ENCODE measurements around the gene PRKAG3. TPM values are rescaled to one million over a fixed set of nuclear protein-coding genes. Genes with fewer than 3 reads are reported as not detected.

PRKAG3 gene
- total and polyA plus RNA-seq, 4 donors, result 0.01 TPM; not detected in 3

GRCh38 chr2:218859556-218859987 is 28.0 kb upstream of the PRKAG3 start, which contains the start of gene WNT6:
Gene WNT6 (plus strand): TSS chr2:218859805. CDS start chr2:218860038, 233 bp downstream.
- Histone ChIP-seq H3K36me3 (ENCODE audit: control insufficient read depth in 4 of 4, insufficient read depth in 4 of 4, low read length in 4 of 4) (no peaks in the 10 kb centered on the region), H3K9me3 (ENCODE audit: control insufficient read depth in 4 of 4, insufficient read depth in 3 of 4, low read length in 3 of 4) (no peaks in the 10 kb centered on the region), H3K4me3 (no peak within 1 kb of the TSS), H3K9ac (ENCODE audit: insufficient read depth in 1 of 2, low read length in 2 of 2) (no peak within 1 kb of the TSS), H3K27me3 (ENCODE audit: control insufficient read depth in 3 of 3, insufficient read depth in 3 of 3, low read length in 2 of 3) (peaks cover 0 to 70% (median 63%) of the 10 kb centered on the region in 3 donors), H3K4me1 (ENCODE audit: control insufficient read depth in 5 of 5, insufficient read depth in 5 of 5, low read length in 5 of 5) (peaks cover 0 to 9% (median 4%) of the 10 kb centered on the region in 5 donors), H3K27ac (ENCODE audit: low read depth in 1 of 2, low read length in 1 of 2) (no peak within 1 kb of the TSS)
- WGBS, 2 donors, result 0 to 1% methylated on average over 26 to 64 of the region's 64 CpGs
- no peak for ATAC-seq (ENCODE audit: insufficient read depth, low FRiP score)
- DNase-seq, result no peak
- TF ChIP-seq CTCF (IDR thresholded peaks at IDR 0.05; ENCODE audit: control extremely low read depth, extremely low read depth), result no peak

GRCh38 chr2:218858671-218859555 is 27.3 kb upstream of the PRKAG3 start:
- H3K9me3 ChIP-seq (ENCODE audit: control insufficient read depth in 4 of 4, insufficient read depth in 3 of 4, low read length in 3 of 4), result no peaks in the 10 kb centered on the region
- DNase-seq, result no peak
- H3K4me3 ChIP-seq, result no peak overlapping the region
- WGBS, 2 donors, result 5% methylated on average over 43 to 51 of the region's 51 CpGs
- ATAC-seq (ENCODE audit: insufficient read depth, low FRiP score), result no peak
- TF ChIP-seq CTCF (IDR thresholded peaks at IDR 0.05; ENCODE audit: control extremely low read depth, extremely low read depth), result no peak
- H3K27ac ChIP-seq (ENCODE audit: low read depth in 1 of 2, low read length in 1 of 2), result no peak overlapping the region
- H3K27me3 ChIP-seq (ENCODE audit: control insufficient read depth in 3 of 3, insufficient read depth in 3 of 3, low read length in 2 of 3), result peaks cover 0 to 74% (median 69%) of the 10 kb centered on the region in 3 donors
- peaks cover 0 to 9% (median 4%) of the 10 kb centered on the region in 5 donors for H3K4me1 ChIP-seq (ENCODE audit: control insufficient read depth in 5 of 5, insufficient read depth in 5 of 5, low read length in 5 of 5)
- H3K9ac ChIP-seq (ENCODE audit: insufficient read depth in 1 of 2, low read length in 2 of 2), result no peak overlapping the region
- H3K36me3 ChIP-seq (ENCODE audit: control insufficient read depth in 4 of 4, insufficient read depth in 4 of 4, low read length in 4 of 4), result no peaks in the 10 kb centered on the region

- no peak for DNase-seq
- no peak overlapping the region for H3K27ac ChIP-seq (ENCODE audit: low read depth in 1 of 2, low read length in 1 of 2)
- no peaks in the 10 kb centered on the region for H3K36me3 ChIP-seq (ENCODE audit: control insufficient read depth in 4 of 4, insufficient read depth in 4 of 4, low read length in 4 of 4)
- H3K9me3 ChIP-seq (ENCODE audit: control insufficient read depth in 4 of 4, insufficient read depth in 3 of 4, low read length in 3 of 4), result peaks cover 0 to 2% (median 0%) of the 10 kb centered on the region in 4 donors
- H3K4me3 ChIP-seq, result no peak overlapping the region
- no peak overlapping the region for H3K9ac ChIP-seq (ENCODE audit: insufficient read depth in 1 of 2, low read length in 2 of 2)
- peaks cover 0 to 9% (median 4%) of the 10 kb centered on the region in 5 donors for H3K4me1 ChIP-seq (ENCODE audit: control insufficient read depth in 5 of 5, insufficient read depth in 5 of 5, low read length in 5 of 5)
- TF ChIP-seq CTCF (IDR thresholded peaks at IDR 0.05; ENCODE audit: control extremely low read depth, extremely low read depth), result no peak
- WGBS, 2 donors, result 3 to 18% methylated on average over 1 of the region's 1 CpG
- H3K27me3 ChIP-seq (ENCODE audit: control insufficient read depth in 3 of 3, insufficient read depth in 3 of 3, low read length in 2 of 3), result peaks cover 0 to 83% (median 75%) of the 10 kb centered on the region in 3 donors
- ATAC-seq (ENCODE audit: insufficient read depth, low FRiP score), result no peak
These were observed 26.5 kb upstream of the PRKAG3 start for GRCh38 chr2:218858138-218858445.
